HL-60 (cell line): ENCODE data around the gene USP48.

Source experiments
- DNase-seq, 2 experiments: peaks; one replicate each; pipeline ENCODE4 v3.0.0-alpha.2; 2010 to 2020; ENCODE audit warnings: low read depth in 1 of 2, low spot score in 1 of 2
- H3K27ac ChIP-seq: fragments of 250-450 bp; sonication (Bioruptor Pico); replicated peaks from 2 replicates; pipeline ENCODE4 v1.5.1; 2020; ENCODE audit warnings: mild to moderate bottlenecking, moderate library complexity
- H3K27me3 ChIP-seq: fragments of 250-450 bp; sonication (Bioruptor Pico); 2 replicates; pipeline ENCODE4 v1.5.1; 2021; ENCODE audit warnings: mild to moderate bottlenecking, moderate library complexity; ENCODE audit not compliant: insufficient read depth, poor library complexity, severe bottlenecking
- H3K4me3 ChIP-seq: replicated peaks from 2 replicates; pipeline ENCODE4 v1.5.1; 2011; ENCODE audit warnings: mild to moderate bottlenecking, control low read depth, low read length; ENCODE audit not compliant: insufficient read depth
- CTCF ChIP-seq: IDR thresholded peaks from one replicate; pipeline ENCODE4 v1.5.1; 2011; ENCODE audit warnings: low read length, control low read depth, inconsistent platforms; ENCODE audit not compliant: insufficient read depth
- GABPA ChIP-seq: IDR thresholded peaks from 2 replicates; pipeline ENCODE4 v1.6.1; 2012; ENCODE audit warnings: low read depth
- POLR2AphosphoS5 ChIP-seq: IDR thresholded peaks from 2 replicates; pipeline ENCODE4 v1.6.1; 2012; ENCODE audit warnings: low read depth
- SPI1 ChIP-seq: IDR thresholded peaks from 2 replicates; pipeline ENCODE4 v1.6.1; 2012; ENCODE audit warnings: low read depth, mild to moderate bottlenecking, borderline replicate concordance
- TF ChIP-seq, protein P1 (sequence below): IDR thresholded peaks from 2 replicates; pipeline ENCODE4 v1.6.1; 2012; ENCODE audit warnings: low read depth; ENCODE audit not compliant: insufficient replicate concordance

Gene USP48

DNA sequence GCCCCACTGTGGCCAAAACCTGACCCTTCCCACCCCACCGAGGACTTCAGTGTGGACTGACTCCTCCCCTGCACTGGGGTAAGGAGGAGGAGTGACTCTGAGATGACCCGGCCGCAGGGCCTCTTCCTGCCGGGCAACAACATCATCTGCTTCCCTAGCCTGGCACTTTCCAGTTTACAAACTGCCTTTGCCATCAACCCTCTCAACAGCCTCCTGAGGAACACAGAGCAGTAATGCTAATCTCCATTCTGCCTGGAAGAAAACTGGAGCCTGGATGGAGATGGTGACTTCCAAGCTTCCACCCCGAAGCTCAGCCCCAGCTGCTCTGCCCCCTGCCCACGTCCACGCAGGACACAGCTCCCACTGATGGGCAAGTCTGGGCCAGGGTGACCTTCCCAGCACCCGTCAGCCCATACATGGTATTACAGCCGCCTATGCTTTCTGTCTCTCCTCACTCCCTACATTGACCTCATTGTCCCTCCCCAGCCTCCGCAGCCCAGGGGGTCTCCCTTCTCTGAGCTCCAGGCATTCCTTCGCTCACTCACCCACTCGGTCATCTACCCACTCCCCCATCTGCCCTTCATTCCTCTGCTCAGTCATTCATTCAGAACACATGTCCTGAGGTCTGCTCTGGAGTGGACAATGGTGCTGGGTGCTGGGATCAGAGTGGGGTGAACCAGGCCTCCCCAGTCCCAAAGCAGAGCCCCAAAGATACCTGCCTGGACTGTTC, 148.0 kb downstream of the USP48 start:
- no peak overlapping the region for H3K4me3 ChIP-seq
- TF ChIP-seq CTCF: no peak
- TF ChIP-seq POLR2AphosphoS5: no peak
- H3K27me3 ChIP-seq: peaks cover 3% of the 10 kb centered on the region
- no peak for DNase-seq
- no peak overlapping the region for H3K27ac ChIP-seq

- TF ChIP-seq CTCF (no peak), GABPA (no peak), POLR2AphosphoS5 (no peak), SPI1 (no peak)
- TF ChIP-seq, protein P1, sequence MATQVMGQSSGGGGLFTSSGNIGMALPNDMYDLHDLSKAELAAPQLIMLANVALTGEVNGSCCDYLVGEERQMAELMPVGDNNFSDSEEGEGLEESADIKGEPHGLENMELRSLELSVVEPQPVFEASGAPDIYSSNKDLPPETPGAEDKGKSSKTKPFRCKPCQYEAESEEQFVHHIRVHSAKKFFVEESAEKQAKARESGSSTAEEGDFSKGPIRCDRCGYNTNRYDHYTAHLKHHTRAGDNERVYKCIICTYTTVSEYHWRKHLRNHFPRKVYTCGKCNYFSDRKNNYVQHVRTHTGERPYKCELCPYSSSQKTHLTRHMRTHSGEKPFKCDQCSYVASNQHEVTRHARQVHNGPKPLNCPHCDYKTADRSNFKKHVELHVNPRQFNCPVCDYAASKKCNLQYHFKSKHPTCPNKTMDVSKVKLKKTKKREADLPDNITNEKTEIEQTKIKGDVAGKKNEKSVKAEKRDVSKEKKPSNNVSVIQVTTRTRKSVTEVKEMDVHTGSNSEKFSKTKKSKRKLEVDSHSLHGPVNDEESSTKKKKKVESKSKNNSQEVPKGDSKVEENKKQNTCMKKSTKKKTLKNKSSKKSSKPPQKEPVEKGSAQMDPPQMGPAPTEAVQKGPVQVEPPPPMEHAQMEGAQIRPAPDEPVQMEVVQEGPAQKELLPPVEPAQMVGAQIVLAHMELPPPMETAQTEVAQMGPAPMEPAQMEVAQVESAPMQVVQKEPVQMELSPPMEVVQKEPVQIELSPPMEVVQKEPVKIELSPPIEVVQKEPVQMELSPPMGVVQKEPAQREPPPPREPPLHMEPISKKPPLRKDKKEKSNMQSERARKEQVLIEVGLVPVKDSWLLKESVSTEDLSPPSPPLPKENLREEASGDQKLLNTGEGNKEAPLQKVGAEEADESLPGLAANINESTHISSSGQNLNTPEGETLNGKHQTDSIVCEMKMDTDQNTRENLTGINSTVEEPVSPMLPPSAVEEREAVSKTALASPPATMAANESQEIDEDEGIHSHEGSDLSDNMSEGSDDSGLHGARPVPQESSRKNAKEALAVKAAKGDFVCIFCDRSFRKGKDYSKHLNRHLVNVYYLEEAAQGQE: no peak
- DNase-seq: no peak
- Histone ChIP-seq H3K27me3 (peaks cover 3% of the 10 kb centered on the region), H3K27ac (no peak overlapping the region), H3K4me3 (no peak overlapping the region)
These were observed 148.8 kb downstream of the USP48 start for GRCh38 chr1:21633992-21634805.

DNA sequence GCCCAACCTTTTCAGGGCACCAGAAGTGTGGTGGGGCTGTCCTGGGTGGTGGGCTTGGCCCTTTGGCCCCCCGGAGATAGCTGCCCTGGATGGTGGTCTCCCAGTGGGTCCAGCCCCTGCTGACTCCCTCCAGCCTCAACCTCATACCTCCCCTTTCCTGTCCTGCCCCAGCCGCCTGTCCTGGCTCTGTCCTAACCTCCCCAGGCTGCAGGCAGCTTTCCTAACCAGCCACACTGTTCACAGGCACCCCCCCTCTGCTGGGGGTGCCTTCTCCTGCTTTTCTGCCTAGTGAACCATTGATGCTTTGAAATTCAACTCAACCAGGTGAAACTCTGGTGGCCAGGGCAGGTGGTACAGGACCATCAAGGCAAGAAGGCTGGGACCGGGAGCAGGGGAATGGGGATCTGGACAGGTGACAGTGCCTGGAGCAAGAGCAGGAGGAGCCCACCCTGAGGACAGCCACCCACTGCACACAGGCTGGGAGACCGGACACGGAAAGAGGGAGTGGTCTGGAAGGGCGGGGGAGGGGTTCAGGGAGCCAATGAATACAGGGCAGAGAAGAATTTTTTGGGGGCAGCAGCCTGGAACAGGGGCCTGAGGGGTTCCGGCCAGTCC, 149.7 kb downstream of the USP48 start:
- TF ChIP-seq CTCF: no peak
- TF ChIP-seq SPI1: no peak
- TF ChIP-seq, protein P1: no peak
- no peak for TF ChIP-seq POLR2AphosphoS5
- no peak for TF ChIP-seq GABPA
- no peak overlapping the region for H3K4me3 ChIP-seq
- H3K27ac ChIP-seq: no peak overlapping the region
- peaks cover 3% of the 10 kb centered on the region for H3K27me3 ChIP-seq
- DNase-seq: no peak
